ENCODE results near the gene PLAAT2. TPM values are rescaled to one million over a fixed set of nuclear protein-coding genes. Genes with fewer than 3 reads are reported as not detected.

The PLAAT2 gene
- total RNA-seq (2021) (0.25 to 0.66 TPM (median 0.55 TPM) in 3 replicates), Bru-seq, nascent RNA (percentile 21 among the genes with signal in this experiment)
- long read RNA-seq, experiment 1: 0 reads
- long read RNA-seq, experiment 2: 0 reads
- long read RNA-seq, experiment 3: 0 reads

DNA sequence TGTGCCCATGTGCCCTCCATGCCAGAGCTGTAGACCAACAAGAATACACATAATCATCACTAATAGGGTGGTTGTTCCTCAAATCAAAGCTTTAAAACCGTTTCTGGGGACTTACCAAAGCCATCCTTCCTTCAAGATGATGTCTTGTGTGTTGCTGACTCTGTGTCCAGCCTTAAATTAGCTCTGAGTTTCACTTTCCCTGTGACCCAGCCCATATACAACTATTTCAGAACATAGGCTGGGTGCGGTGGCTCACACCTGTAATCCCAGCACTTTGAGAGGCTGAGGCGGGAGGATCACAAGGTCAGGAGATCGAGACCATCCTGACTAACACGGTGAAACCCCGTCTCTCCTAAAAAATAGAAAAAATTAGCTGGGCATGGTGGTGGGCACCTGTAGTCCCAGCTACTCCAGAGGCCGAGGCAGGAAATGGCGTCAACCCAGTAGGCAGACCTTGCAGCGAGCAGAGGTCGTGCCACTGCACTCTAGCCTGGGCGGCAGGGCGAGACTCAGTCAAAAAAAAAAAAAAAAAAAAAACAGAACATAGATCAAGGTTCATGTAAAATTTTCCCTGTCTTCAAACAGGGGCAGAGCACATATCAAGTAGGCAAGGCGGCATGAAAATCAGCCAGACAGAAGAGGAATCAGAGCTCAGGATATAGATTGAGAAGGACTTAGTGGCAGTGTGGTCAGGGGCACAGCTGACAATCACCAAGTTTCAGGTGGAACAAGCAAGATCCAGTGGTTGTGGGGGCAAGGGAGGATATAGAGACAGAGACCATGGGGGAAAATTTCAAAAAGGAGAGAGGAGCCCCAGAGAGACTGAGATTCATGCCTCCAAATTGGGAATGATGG lies at the start of gene PLAAT2:
Gene PLAAT2 (minus strand): TSS at position 179 of the 855 bp plus-strand sequence. CDS start 55 bp downstream, at position 124.
- Mint-ChIP-seq H3K4me3 (no peak within 1 kb of the TSS), H3K36me3 (no peaks in the 10 kb centered on the region), H3K4me1 (peaks cover 27% of the 10 kb centered on the region), H3K27ac (no peak within 1 kb of the TSS; the same call in 1 of the 2 replicates), H3K9me3 (peaks cover 4% of the 10 kb centered on the region; the same call in 1 of the 2 replicates), H3K27me3 (ENCODE audit: low read depth) (peaks cover 2% of the 10 kb centered on the region)
- CTCF ChIA-PET: interaction anchor here (0.7 kb wide), 1 partner anchor 350 kb away, joined by 3 read pairs; no protein-coding TSS in a partner anchor
- POLR2A ChIA-PET: no interaction called here
- DNase-seq (ENCODE audit: low spot score): peak; percentile 2
- no peak for ATAC-seq
- no peak for TF ChIP-seq ZNF423 (CRISPR knock-in tag; IDR thresholded peaks at IDR 0.05)
- no peak for TF ChIP-seq ZBTB43 (CRISPR knock-in tag; IDR thresholded peaks at IDR 0.05)
- TF ChIP-seq E2F5 (CRISPR knock-in tag; IDR thresholded peaks at IDR 0.05): no peak
- no peak for TF ChIP-seq ELF4 (CRISPR knock-in tag; IDR thresholded peaks at IDR 0.05; ENCODE audit: low read depth)

DNA sequence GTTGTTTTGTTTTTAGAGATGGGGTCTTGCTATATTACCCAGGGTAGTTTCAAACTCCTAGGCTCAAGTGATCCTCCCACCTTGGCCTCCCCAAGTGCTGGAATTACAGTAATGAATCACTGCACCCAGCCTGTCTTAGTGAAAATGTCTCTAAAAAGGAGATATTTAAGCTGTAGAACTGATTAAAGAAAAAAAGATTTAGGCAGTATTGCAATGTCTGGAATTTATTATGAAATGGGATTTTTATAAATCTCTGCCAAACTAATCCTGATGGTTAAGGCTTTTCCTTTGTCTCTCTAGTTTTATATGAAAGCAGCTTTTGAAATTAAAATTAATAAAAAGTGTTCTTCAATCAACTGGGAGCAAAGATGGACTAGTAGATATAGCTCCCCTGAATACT lies 49.0 kb upstream of the PLAAT2 start:
- POLR2A ChIA-PET: no interaction called here
- CTCF ChIA-PET: no interaction called here
- Mint-ChIP-seq H3K4me3 (peak overlapping the region; percentile 78), H3K4me1 (peaks cover 54% of the 10 kb centered on the region), H3K27ac (no peak overlapping the region), H3K9me3 (no peaks in the 10 kb centered on the region), H3K27me3 (ENCODE audit: low read depth) (peaks cover 33% of the 10 kb centered on the region), H3K36me3 (peaks cover 8% of the 10 kb centered on the region)
- no peak for TF ChIP-seq ELF4 (CRISPR knock-in tag; IDR thresholded peaks at IDR 0.05; ENCODE audit: low read depth)
- TF ChIP-seq PREB (CRISPR knock-in tag; IDR thresholded peaks at IDR 0.05; ENCODE audit: borderline replicate concordance): no peak
- no peak for TF ChIP-seq MLX (CRISPR knock-in tag; IDR thresholded peaks at IDR 0.05)
- TF ChIP-seq ZNF219 (CRISPR knock-in tag; IDR thresholded peaks at IDR 0.05; ENCODE audit: borderline replicate concordance): no peak
- no peak for TF ChIP-seq TEAD1 (CRISPR knock-in tag; IDR thresholded peaks at IDR 0.05)
- no peak for TF ChIP-seq PRDM15 (CRISPR knock-in tag; IDR thresholded peaks at IDR 0.05)
- TF ChIP-seq ZNF121 (CRISPR knock-in tag; IDR thresholded peaks at IDR 0.05): no peak
- TF ChIP-seq, protein P1, sequence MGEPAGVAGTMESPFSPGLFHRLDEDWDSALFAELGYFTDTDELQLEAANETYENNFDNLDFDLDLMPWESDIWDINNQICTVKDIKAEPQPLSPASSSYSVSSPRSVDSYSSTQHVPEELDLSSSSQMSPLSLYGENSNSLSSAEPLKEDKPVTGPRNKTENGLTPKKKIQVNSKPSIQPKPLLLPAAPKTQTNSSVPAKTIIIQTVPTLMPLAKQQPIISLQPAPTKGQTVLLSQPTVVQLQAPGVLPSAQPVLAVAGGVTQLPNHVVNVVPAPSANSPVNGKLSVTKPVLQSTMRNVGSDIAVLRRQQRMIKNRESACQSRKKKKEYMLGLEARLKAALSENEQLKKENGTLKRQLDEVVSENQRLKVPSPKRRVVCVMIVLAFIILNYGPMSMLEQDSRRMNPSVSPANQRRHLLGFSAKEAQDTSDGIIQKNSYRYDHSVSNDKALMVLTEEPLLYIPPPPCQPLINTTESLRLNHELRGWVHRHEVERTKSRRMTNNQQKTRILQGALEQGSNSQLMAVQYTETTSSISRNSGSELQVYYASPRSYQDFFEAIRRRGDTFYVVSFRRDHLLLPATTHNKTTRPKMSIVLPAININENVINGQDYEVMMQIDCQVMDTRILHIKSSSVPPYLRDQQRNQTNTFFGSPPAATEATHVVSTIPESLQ (CRISPR knock-in tag; IDR thresholded peaks at IDR 0.05): no peak
- no peak for TF ChIP-seq ZBTB43 (CRISPR knock-in tag; IDR thresholded peaks at IDR 0.05)
- TF ChIP-seq FOXK1 (CRISPR knock-in tag; IDR thresholded peaks at IDR 0.05): no peak
- no peak for TF ChIP-seq TCF7 (CRISPR knock-in tag; IDR thresholded peaks at IDR 0.05; ENCODE audit: low read depth)
- no peak for TF ChIP-seq TP53 (CRISPR knock-in tag; IDR thresholded peaks at IDR 0.05)
- TF ChIP-seq, protein P2, sequence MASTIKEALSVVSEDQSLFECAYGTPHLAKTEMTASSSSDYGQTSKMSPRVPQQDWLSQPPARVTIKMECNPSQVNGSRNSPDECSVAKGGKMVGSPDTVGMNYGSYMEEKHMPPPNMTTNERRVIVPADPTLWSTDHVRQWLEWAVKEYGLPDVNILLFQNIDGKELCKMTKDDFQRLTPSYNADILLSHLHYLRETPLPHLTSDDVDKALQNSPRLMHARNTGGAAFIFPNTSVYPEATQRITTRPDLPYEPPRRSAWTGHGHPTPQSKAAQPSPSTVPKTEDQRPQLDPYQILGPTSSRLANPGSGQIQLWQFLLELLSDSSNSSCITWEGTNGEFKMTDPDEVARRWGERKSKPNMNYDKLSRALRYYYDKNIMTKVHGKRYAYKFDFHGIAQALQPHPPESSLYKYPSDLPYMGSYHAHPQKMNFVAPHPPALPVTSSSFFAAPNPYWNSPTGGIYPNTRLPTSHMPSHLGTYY (CRISPR knock-in tag; IDR thresholded peaks at IDR 0.05): no peak
- TF ChIP-seq, protein P3, sequence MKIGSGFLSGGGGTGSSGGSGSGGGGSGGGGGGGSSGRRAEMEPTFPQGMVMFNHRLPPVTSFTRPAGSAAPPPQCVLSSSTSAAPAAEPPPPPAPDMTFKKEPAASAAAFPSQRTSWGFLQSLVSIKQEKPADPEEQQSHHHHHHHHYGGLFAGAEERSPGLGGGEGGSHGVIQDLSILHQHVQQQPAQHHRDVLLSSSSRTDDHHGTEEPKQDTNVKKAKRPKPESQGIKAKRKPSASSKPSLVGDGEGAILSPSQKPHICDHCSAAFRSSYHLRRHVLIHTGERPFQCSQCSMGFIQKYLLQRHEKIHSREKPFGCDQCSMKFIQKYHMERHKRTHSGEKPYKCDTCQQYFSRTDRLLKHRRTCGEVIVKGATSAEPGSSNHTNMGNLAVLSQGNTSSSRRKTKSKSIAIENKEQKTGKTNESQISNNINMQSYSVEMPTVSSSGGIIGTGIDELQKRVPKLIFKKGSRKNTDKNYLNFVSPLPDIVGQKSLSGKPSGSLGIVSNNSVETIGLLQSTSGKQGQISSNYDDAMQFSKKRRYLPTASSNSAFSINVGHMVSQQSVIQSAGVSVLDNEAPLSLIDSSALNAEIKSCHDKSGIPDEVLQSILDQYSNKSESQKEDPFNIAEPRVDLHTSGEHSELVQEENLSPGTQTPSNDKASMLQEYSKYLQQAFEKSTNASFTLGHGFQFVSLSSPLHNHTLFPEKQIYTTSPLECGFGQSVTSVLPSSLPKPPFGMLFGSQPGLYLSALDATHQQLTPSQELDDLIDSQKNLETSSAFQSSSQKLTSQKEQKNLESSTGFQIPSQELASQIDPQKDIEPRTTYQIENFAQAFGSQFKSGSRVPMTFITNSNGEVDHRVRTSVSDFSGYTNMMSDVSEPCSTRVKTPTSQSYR (CRISPR knock-in tag; IDR thresholded peaks at IDR 0.05): no peak
- DNase-seq (ENCODE audit: low spot score): no peak
- no peak for ATAC-seq
